Ishikawa (cell line): ENCODE measurements around the gene ZFP36L2.

ENCODE experiments used
- CEBPB ChIP-seq: IDR thresholded peaks from 2 replicates; pipeline ENCODE4 v1.6.1; 2012
- EGR1 ChIP-seq: IDR thresholded peaks from 2 replicates; pipeline ENCODE4 v1.6.1; 2012
- EP300 ChIP-seq: IDR thresholded peaks from 2 replicates; pipeline ENCODE4 v1.6.1; 2012; ENCODE audit warnings: borderline replicate concordance
- FOXM1 ChIP-seq: IDR thresholded peaks from 2 replicates; pipeline ENCODE4 v1.6.1; 2012; ENCODE audit warnings: low read depth, borderline replicate concordance
- MAX ChIP-seq: IDR thresholded peaks from 2 replicates; pipeline ENCODE4 v1.6.1; 2012
- RAD21 ChIP-seq: IDR thresholded peaks from 2 replicates; pipeline ENCODE4 v1.6.1; 2012; ENCODE audit warnings: low read depth
- REST ChIP-seq: IDR thresholded peaks from 2 replicates; pipeline ENCODE4 v1.6.1; 2012; ENCODE audit warnings: low read depth, mild to moderate bottlenecking
- TAF1 ChIP-seq: IDR thresholded peaks from 2 replicates; pipeline ENCODE4 v1.6.1; 2012; ENCODE audit warnings: low read depth, mild to moderate bottlenecking
- TCF12 ChIP-seq: IDR thresholded peaks from 2 replicates; pipeline ENCODE4 v1.6.1; 2012; ENCODE audit warnings: low read depth
- USF1 ChIP-seq: IDR thresholded peaks from 2 replicates; pipeline ENCODE4 v1.6.1; 2012

GRCh38 chr2:43179942-43180341 is 46.5 kb downstream of the ZFP36L2 start:
- TF ChIP-seq TCF12 (no peak), EP300 (no peak), REST (no peak), EGR1 (no peak), MAX (no peak), FOXM1 (no peak), TAF1 (no peak), RAD21 (no peak), CEBPB (no peak), USF1 (no peak)
